Gastroesophageal sphincter (tissue), 3 donors: ENCODE results near the gene MORN4.

Experiments
- EP300 ChIP-seq: sonication (generic); formaldehyde crosslinking; IDR thresholded peaks from one replicate; pipeline ENCODE4 v1.6.1; 2017; ENCODE audit warnings: antibody characterized with exemption, mild to moderate bottlenecking
- POLR2AphosphoS5 ChIP-seq: sonication (generic); formaldehyde crosslinking; IDR thresholded peaks from one replicate; pipeline ENCODE4 v1.6.1; 2017; ENCODE audit warnings: antibody characterized with exemption
- TF ChIP-seq, protein P1 (sequence below), 4 experiments: fragments of 200-600 bp in 2 of 4; fragments of 450-650 bp in 2 of 4; sonication (generic) in 1 of 4; IDR thresholded peaks; one replicate each; pipeline ENCODE4 v1.5.1; 2017 to 2019; ENCODE audit warnings: antibody characterized with exemption in 4 of 4, mild to moderate bottlenecking in 2 of 4, moderate library complexity in 2 of 4

DNA sequence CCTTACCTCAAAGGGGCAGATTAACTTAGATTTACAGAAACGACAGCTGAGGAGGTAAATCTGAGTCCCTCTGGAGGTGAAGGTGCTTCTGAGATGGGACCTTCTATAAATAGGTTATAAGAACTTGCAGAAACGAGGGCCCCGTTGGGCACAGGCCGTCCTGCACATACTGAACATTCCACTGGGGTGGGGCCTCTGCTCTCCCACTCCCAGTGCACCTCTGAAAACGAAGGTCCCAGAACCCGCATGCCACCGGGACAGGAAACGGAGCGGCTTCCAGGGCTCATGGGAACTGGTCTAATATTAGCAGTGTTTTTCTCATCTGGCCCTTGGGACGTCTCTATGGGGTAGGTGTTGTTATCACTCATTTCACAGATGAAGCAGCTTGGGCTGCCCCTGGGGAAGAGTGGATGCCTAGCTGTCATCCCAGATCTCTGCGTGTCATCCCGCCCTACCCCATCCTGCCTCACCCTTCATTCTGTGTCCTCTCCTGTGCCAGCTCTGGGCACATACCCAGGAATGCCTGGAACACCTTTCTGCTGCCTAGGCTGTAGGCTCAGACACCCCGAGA is 24.2 kb downstream of the MORN4 start:
- TF ChIP-seq, protein P1, sequence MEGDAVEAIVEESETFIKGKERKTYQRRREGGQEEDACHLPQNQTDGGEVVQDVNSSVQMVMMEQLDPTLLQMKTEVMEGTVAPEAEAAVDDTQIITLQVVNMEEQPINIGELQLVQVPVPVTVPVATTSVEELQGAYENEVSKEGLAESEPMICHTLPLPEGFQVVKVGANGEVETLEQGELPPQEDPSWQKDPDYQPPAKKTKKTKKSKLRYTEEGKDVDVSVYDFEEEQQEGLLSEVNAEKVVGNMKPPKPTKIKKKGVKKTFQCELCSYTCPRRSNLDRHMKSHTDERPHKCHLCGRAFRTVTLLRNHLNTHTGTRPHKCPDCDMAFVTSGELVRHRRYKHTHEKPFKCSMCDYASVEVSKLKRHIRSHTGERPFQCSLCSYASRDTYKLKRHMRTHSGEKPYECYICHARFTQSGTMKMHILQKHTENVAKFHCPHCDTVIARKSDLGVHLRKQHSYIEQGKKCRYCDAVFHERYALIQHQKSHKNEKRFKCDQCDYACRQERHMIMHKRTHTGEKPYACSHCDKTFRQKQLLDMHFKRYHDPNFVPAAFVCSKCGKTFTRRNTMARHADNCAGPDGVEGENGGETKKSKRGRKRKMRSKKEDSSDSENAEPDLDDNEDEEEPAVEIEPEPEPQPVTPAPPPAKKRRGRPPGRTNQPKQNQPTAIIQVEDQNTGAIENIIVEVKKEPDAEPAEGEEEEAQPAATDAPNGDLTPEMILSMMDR (IDR thresholded peaks at IDR 0.05): no peak
- no peak for TF ChIP-seq EP300
- TF ChIP-seq POLR2AphosphoS5: no peak
